H1 (cell line): ENCODE data around the gene POU2F2. TPM values are rescaled to one million over a fixed set of nuclear protein-coding genes. Genes with fewer than 3 reads are reported as not detected.

Source experiments
- CTCF ChIA-PET: fragments of 300-600 bp; sonication (Branson Sonifier 250); formaldehyde crosslinking; loops from one replicate; lab custom pipeline; 2021; ENCODE audit not compliant: partially characterized antibody; lab: Charles Lee
- POLR2A ChIA-PET: fragments of 300-600 bp; sonication (Branson Sonifier 250); formaldehyde crosslinking; loops from one replicate; lab custom pipeline; 2021; ENCODE audit warnings: inconsistent platforms; ENCODE audit not compliant: partially characterized antibody; lab: Charles Lee
- DNase-seq, 2 experiments: peaks; one replicate each; pipeline versions ENCODE4 v3.0.0 to v3.0.0-alpha.2; 2010 to 2022; ENCODE audit warnings: low spot score in 2 of 2, low read depth in 1 of 2, mixed read lengths in 1 of 2
- FAIRE-seq: peaks from 2 replicates; lab custom pipeline; 2011; peaks lifted over from hg19 to GRCh38; lab: Jason Lieb, UNC
- H2AFZ ChIP-seq: 2 replicates; pipeline ENCODE4 v1.8.1; 2012; ENCODE audit warnings: low read length, inconsistent platforms
- H2AK5ac ChIP-seq: 2 replicates; pipeline ENCODE4 v1.6.1; 2013; ENCODE audit warnings: low read depth, low read length
- H2BK120ac ChIP-seq: replicated peaks from 2 replicates; pipeline ENCODE3; 2013; ENCODE audit warnings: low read depth, low read length, inconsistent platforms
- H2BK12ac ChIP-seq: 2 replicates; pipeline ENCODE4 v1.6.1; 2013; ENCODE audit warnings: low read depth, low read length
- H2BK15ac ChIP-seq: 2 replicates; pipeline ENCODE4 v1.6.1; 2013; ENCODE audit warnings: low read length
- H2BK20ac ChIP-seq: 2 replicates; pipeline ENCODE4 v1.6.1; 2013; ENCODE audit warnings: low read length
- H2BK5ac ChIP-seq: 2 replicates; pipeline ENCODE4 v1.6.1; 2013; ENCODE audit warnings: low read depth, low read length
- H3K14ac ChIP-seq: 2 replicates; pipeline ENCODE4 v1.6.1; 2013; ENCODE audit warnings: inconsistent platforms; ENCODE audit not compliant: insufficient read length
- H3K18ac ChIP-seq: 2 replicates; pipeline ENCODE4 v1.6.1; 2013; ENCODE audit warnings: low read length; ENCODE audit errors: extremely low read depth
- H3K23ac ChIP-seq: 2 replicates; pipeline ENCODE4 v1.6.1; 2013; ENCODE audit warnings: inconsistent platforms; ENCODE audit not compliant: insufficient read length
- H3K23me2 ChIP-seq: 2 replicates; pipeline ENCODE4 v1.6.1; 2013; ENCODE audit warnings: low read depth, low read length
- H3K27ac ChIP-seq: 2 replicates; pipeline ENCODE4 v1.6.1; 2011; ENCODE audit warnings: low read depth, low read length, inconsistent platforms
- H3K27me3 ChIP-seq, 4 experiments: replicated peaks in 1 of 4; 1 replicate in 1 of 4; 2 replicates in 3 of 4; pipeline versions ENCODE4 v1.6.1 to v1.8.1; 2011 to 2013; ENCODE audit warnings: low read length in 3 of 4, mild to moderate bottlenecking in 3 of 4, inconsistent platforms in 2 of 4, mixed read lengths in 2 of 4, moderate library complexity in 1 of 4; ENCODE audit not compliant: control insufficient read depth in 3 of 4, insufficient read depth in 3 of 4; ENCODE audit errors: extremely low read depth in 1 of 4
- H3K36me3 ChIP-seq, 4 experiments: 2 replicates each; pipeline versions ENCODE4 v1.6.1 to v1.8.1; 2011 to 2013; ENCODE audit warnings: mild to moderate bottlenecking in 4 of 4, low read length in 3 of 4, moderate library complexity in 2 of 4, control low read depth in 1 of 4, inconsistent platforms in 1 of 4; ENCODE audit not compliant: insufficient read depth in 4 of 4, control insufficient read depth in 2 of 4
- H3K4ac ChIP-seq: replicated peaks from 2 replicates; pipeline ENCODE3; 2013; ENCODE audit warnings: low read length, low read depth, mixed read lengths, inconsistent platforms; ENCODE audit not compliant: insufficient read length
- H3K4me1 ChIP-seq, 4 experiments: replicated peaks in 1 of 4; 1 replicate in 1 of 4; 2 replicates in 3 of 4; pipeline versions ENCODE4 v1.6.1 to v1.8.1; 2011 to 2013; ENCODE audit warnings: low read length in 3 of 4, inconsistent platforms in 2 of 4, mixed read lengths in 1 of 4; ENCODE audit not compliant: insufficient read depth in 4 of 4, control insufficient read depth in 3 of 4
- H3K4me2 ChIP-seq, 2 experiments: 2 replicates each; pipeline versions ENCODE4 v1.6.1 to v1.8.1; 2011 to 2013; ENCODE audit warnings: low read depth in 2 of 2, low read length in 2 of 2, control low read depth in 1 of 2, inconsistent platforms in 1 of 2, mild to moderate bottlenecking in 1 of 2; ENCODE audit not compliant: insufficient read depth in 1 of 2
- H3K4me3 ChIP-seq, 4 experiments: fragments of 200-600, 300-600 bp in 1 of 4; sonication (generic), shearing (Covaris generic), sonication (Bioruptor Twin) in 1 of 4; 2 replicates each; pipeline versions ENCODE4 v1.5.1 to v1.8.1; 2011 to 2016; ENCODE audit warnings: low read length in 4 of 4, low read depth in 3 of 4, control low read depth in 2 of 4, inconsistent platforms in 2 of 4, mild to moderate bottlenecking in 2 of 4, mixed read lengths in 1 of 4, moderate library complexity in 1 of 4; ENCODE audit not compliant: insufficient read depth in 2 of 4; ENCODE audit errors: extremely low read depth in 1 of 4
- H3K56ac ChIP-seq: replicated peaks from 2 replicates; pipeline ENCODE3; 2013; ENCODE audit warnings: low read depth, mild to moderate bottlenecking, mixed read lengths, low read length, inconsistent platforms; ENCODE audit not compliant: insufficient read length
- H3K79me1 ChIP-seq: 2 replicates; pipeline ENCODE4 v1.6.1; 2013; ENCODE audit warnings: low read depth, low read length, control low read depth
- H3K79me2 ChIP-seq, 2 experiments: 2 replicates each; pipeline versions ENCODE4 v1.6.1 to v1.8.1; 2012 to 2013; ENCODE audit warnings: low read length in 2 of 2, mild to moderate bottlenecking in 2 of 2, inconsistent platforms in 1 of 2; ENCODE audit not compliant: insufficient read depth in 2 of 2, control insufficient read depth in 1 of 2
- H3K9ac ChIP-seq, 4 experiments: replicated peaks in 1 of 4; 1 replicate in 1 of 4; 2 replicates in 3 of 4; pipeline versions ENCODE4 v1.6.1 to v1.8.1; 2011 to 2013; ENCODE audit warnings: low read depth in 3 of 4, low read length in 3 of 4, control low read depth in 2 of 4, mild to moderate bottlenecking in 2 of 4, moderate library complexity in 2 of 4, inconsistent platforms in 1 of 4; ENCODE audit errors: extremely low read depth in 1 of 4
- H3K9me3 ChIP-seq, 2 experiments: 2 replicates each; pipeline versions ENCODE4 v1.6.1 to v1.8.1; 2012 to 2013; ENCODE audit warnings: mild to moderate bottlenecking in 2 of 2, moderate library complexity in 2 of 2, control low read depth in 1 of 2, inconsistent platforms in 1 of 2, low read depth in 1 of 2, low read length in 1 of 2, mixed read lengths in 1 of 2; ENCODE audit not compliant: insufficient read depth in 2 of 2
- H4K20me1 ChIP-seq, 2 experiments: replicated peaks in 1 of 2; 2 replicates each; pipeline versions ENCODE3 to v1.8.1; 2011 to 2013; ENCODE audit warnings: inconsistent platforms in 2 of 2, low read length in 2 of 2, mild to moderate bottlenecking in 1 of 2; ENCODE audit not compliant: insufficient read depth in 2 of 2, control insufficient read depth in 1 of 2
- H4K5ac ChIP-seq: 2 replicates; pipeline ENCODE4 v1.6.1; 2013; ENCODE audit warnings: low read length, low read depth, mixed read lengths, inconsistent platforms; ENCODE audit not compliant: insufficient read length
- H4K8ac ChIP-seq: 2 replicates; pipeline ENCODE4 v1.8.0; 2013; ENCODE audit warnings: mild to moderate bottlenecking, moderate library complexity, low read length, inconsistent platforms; ENCODE audit not compliant: insufficient read depth; ENCODE audit errors: extremely low read depth
- H4K91ac ChIP-seq: replicated peaks from 2 replicates; pipeline ENCODE3; 2013; ENCODE audit warnings: low read length, mixed read lengths, inconsistent platforms; ENCODE audit not compliant: insufficient read length
- ASH2L ChIP-seq: fragments of 200-600, 300-600 bp; sonication (generic); IDR thresholded peaks from one replicate; pipeline ENCODE4 v1.7.1; 2017; ENCODE audit warnings: low read length
- CTBP2 ChIP-seq: IDR thresholded peaks from 2 replicates; pipeline ENCODE4 v1.7.0; 2011; ENCODE audit warnings: borderline replicate concordance, mild to moderate bottlenecking, moderate library complexity, mixed read lengths, low read length; ENCODE audit not compliant: insufficient read depth, insufficient read length
- RNF2 ChIP-seq: fragments of 200-900, 300-1000 bp; sonication (generic); IDR thresholded peaks from 2 replicates; pipeline ENCODE4 v1.7.1; 2016; ENCODE audit warnings: borderline replicate concordance, low read depth, mild to moderate bottlenecking, antibody characterized with exemption, low read length; ENCODE audit not compliant: poor library complexity, severe bottlenecking; ENCODE audit errors: missing control alignments
- SIX5 ChIP-seq: IDR thresholded peaks from 2 replicates; pipeline ENCODE4 v1.6.1; 2011; ENCODE audit warnings: mild to moderate bottlenecking, low read depth, low read length
- TEAD4 ChIP-seq: IDR thresholded peaks from 2 replicates; pipeline ENCODE4 v1.6.1; 2012; ENCODE audit warnings: low read depth, low read length, inconsistent platforms, mixed read lengths
- WGBS, 2 experiments: shearing (Covaris generic) in 1 of 2; methylation state at CpG; one replicate each; pipeline versions ENCODE4 v1.1.6 to v1.1.7; 2013 to 2015; ENCODE audit warnings: low lambda C conversion rate in 2 of 2, mixed read lengths in 2 of 2, inconsistent platforms in 1 of 2, low coverage in 1 of 2, missing lambda C conversion rate in 1 of 2; ENCODE audit not compliant: insufficient replicate concordance in 2 of 2, insufficient coverage in 1 of 2, insufficient read length in 1 of 2; ENCODE audit errors: extremely low coverage in 1 of 2, missing lambda C conversion rate in 1 of 2; 5-methylcytosine and 5-hydroxymethylcytosine counted together
- polyA plus RNA-seq, 7 experiments: library from polyadenylated mRNA; depleted of rRNA in 3 of 7; stranded (reverse) in 5 of 7; unstranded in 2 of 7; fragments of >200 nt in 5 of 7; fragments of 200-250 nt in 2 of 7; gene quantifications; 1 replicate in 5 of 7; 2 replicates in 1 of 7; 4 replicates in 1 of 7; pipeline versions ENCODE4 v1.2.1 to v1.2.3, GENCODE V29; 2011 to 2013; ENCODE audit warnings: missing spikeins in 2 of 7, mixed read lengths in 2 of 7
- total RNA-seq: library from RNA; stranded (reverse); fragmentation: NEBNext Ultra II Directional; extraction: Animal tissue kit (Norgen Biotek cat#: 25700); gene quantifications from 2 replicates; pipeline ENCODE4 v1.2.1, GENCODE V29; 2021

The POU2F2 gene
- total and polyA plus RNA-seq, 2 of the 8 experiments (the other 6 are each of a cell fraction or from before 2014, with no cell fraction given): 5.0 to 6.1 TPM

GRCh38 chr19:42065511-42065910 is 66.7 kb downstream of the POU2F2 start:
- H2AK5ac ChIP-seq: no peak overlapping the region
- WGBS, 2 experiments: 94% methylated on average over 6 of the region's 9 CpGs; no CpG with 5 or more reads in 1 of the 2 experiments
- POLR2A ChIA-PET: interaction anchor here (1.0 to 1.5 kb wide), 3 partner anchors 10 to 33 kb away, joined by 3 to 4 read pairs (median 4); partner anchors contain the start of gene ZNF574
- H3K9me3 ChIP-seq: no peaks in the 10 kb centered on the region
- H4K91ac ChIP-seq: no peak overlapping the region
- DNase-seq (no peak), FAIRE-seq (no peak)
- H3K4me3 ChIP-seq: no peak overlapping the region
- no peak overlapping the region for H3K18ac ChIP-seq
- no peak overlapping the region for H2AFZ ChIP-seq
- H2BK5ac ChIP-seq: no peak overlapping the region
- no peak overlapping the region for H3K27ac ChIP-seq
- H3K23me2 ChIP-seq: peaks cover 15% of the 10 kb centered on the region; the same call in 1 of the 2 replicates
- peaks cover 0 to 18% (median 6%) of the 10 kb centered on the region in 4 experiments; a peak in 6 of 7 replicates for H3K4me1 ChIP-seq
- no peak overlapping the region for H2BK12ac ChIP-seq
- H3K79me2 ChIP-seq: peaks cover 0 to 23% of the 10 kb centered on the region in 2 experiments; a peak in 2 of 4 replicates
- H3K27me3 ChIP-seq: no peaks in the 10 kb centered on the region
- H4K8ac ChIP-seq: no peak overlapping the region
- no peak overlapping the region for H3K14ac ChIP-seq
- no peak overlapping the region for H2BK15ac ChIP-seq
- no peak overlapping the region for H2BK120ac ChIP-seq
- H4K20me1 ChIP-seq: peaks cover 2 to 17% of the 10 kb centered on the region in 2 experiments
- no peak for TF ChIP-seq TEAD4
- no peak for TF ChIP-seq RNF2
- TF ChIP-seq SIX5: no peak
- TF ChIP-seq CTBP2: no peak
- no peak for TF ChIP-seq ASH2L
- TF ChIP-seq, all 59 proteins: peak for 0
- Histone ChIP-seq H2BK20ac (no peak overlapping the region), H3K23ac (no peak overlapping the region), H3K79me1 (peaks cover 16% of the 10 kb centered on the region), H3K4me2 (no peak overlapping the region), H3K9ac (no peak overlapping the region), H3K4ac (no peak overlapping the region), H3K36me3 (peaks cover 12 to 43% (median 33%) of the 10 kb centered on the region in 4 experiments; a peak in 7 of 8 replicates), H4K5ac (no peak overlapping the region), H3K56ac (no peak overlapping the region)
- CTCF ChIA-PET: interaction anchor here (2.2 to 2.7 kb wide), 2 partner anchors 26 to 37 kb away, joined by 5 to 9 read pairs; no protein-coding TSS in a partner anchor
